ENCODE results near the gene LRP2.
"Not testable (repeated sequence)": the region's sequence is repeated elsewhere in the genome, so short reads cannot be mapped to it uniquely, and the experiment has no call there.

Gene LRP2

GRCh38 chr2:169298007-169298406 lies 64.3 kb downstream of the LRP2 start:
- no peak for DNase-seq

- DNase-seq: no peak
These were observed 68.2 kb downstream of the LRP2 start for GRCh38 chr2:169294001-169294675.

- DNase-seq: no peak
These were observed 70.8 kb downstream of the LRP2 start for GRCh38 chr2:169291517-169291916.

- no peak for DNase-seq
These were observed 71.9 kb downstream of the LRP2 start for GRCh38 chr2:169290433-169290832.

- DNase-seq: no peak
These were observed 74.7 kb downstream of the LRP2 start for GRCh38 chr2:169287666-169288065.

- no peak for DNase-seq
These were observed 75.6 kb downstream of the LRP2 start for GRCh38 chr2:169286624-169287231.

GRCh38 chr2:169285531-169286235 lies 76.7 kb downstream of the LRP2 start:
- no peak for DNase-seq

GRCh38 chr2:169280502-169280901 lies 81.8 kb downstream of the LRP2 start:
- DNase-seq: no peak

- no peak for DNase-seq
These were observed 86.5 kb downstream of the LRP2 start for GRCh38 chr2:169275696-169276444.

- DNase-seq: no peak
These were observed 90.3 kb downstream of the LRP2 start for GRCh38 chr2:169272010-169272409.

GRCh38 chr2:169270574-169270973 lies 91.8 kb downstream of the LRP2 start:
- DNase-seq: not testable (repeated sequence)

- no peak for DNase-seq
These were observed 96.7 kb downstream of the LRP2 start for GRCh38 chr2:169265591-169265990.

GRCh38 chr2:169260846-169261642 lies 101.3 kb downstream of the LRP2 start:
- no peak for DNase-seq

GRCh38 chr2:169260246-169260645 lies 102.1 kb downstream of the LRP2 start:
- DNase-seq: no peak

GRCh38 chr2:169259402-169259801 lies 102.9 kb downstream of the LRP2 start:
- DNase-seq: no peak

GRCh38 chr2:169258045-169258601 lies 104.2 kb downstream of the LRP2 start:
- no peak for DNase-seq

GRCh38 chr2:169254774-169255173 lies 107.6 kb downstream of the LRP2 start:
- DNase-seq: no peak

- DNase-seq: no peak
These were observed 115.1 kb downstream of the LRP2 start for GRCh38 chr2:169247211-169247610.

- DNase-seq: no peak
These were observed 121.9 kb downstream of the LRP2 start for GRCh38 chr2:169240405-169240804.

- no peak for DNase-seq
These were observed 124.4 kb downstream of the LRP2 start for GRCh38 chr2:169237939-169238338.

GRCh38 chr2:169237286-169237685 lies 125.0 kb downstream of the LRP2 start:
- DNase-seq: no peak

- no peak for DNase-seq
These were observed 129.7 kb downstream of the LRP2 start for GRCh38 chr2:169232551-169233154.
